DND-41 (cell line): ENCODE data around the gene GARS1.

Source experiments
- ATAC-seq: fragments of 200-7000 bp; cut with Tn5 transposase; 3 replicates; pipeline ENCODE4 v1.9.1; 2021; ENCODE audit warnings: low read depth; ENCODE audit not compliant: insufficient read depth
- DNase-seq: peaks from one replicate; pipeline ENCODE4 v3.0.0-alpha.2; 2020
- H2AFZ ChIP-seq: 2 replicates; pipeline ENCODE4 v1.6.0; 2012; ENCODE audit warnings: low read depth, low read length
- H3K27ac ChIP-seq: 2 replicates; pipeline ENCODE4 v1.5.1; 2012; ENCODE audit warnings: low read length, inconsistent platforms
- H3K27me3 ChIP-seq: fragments of 200-600 bp; sonication (generic); 2 replicates; pipeline ENCODE4 v1.6.0; 2012; ENCODE audit warnings: low read length, mild to moderate bottlenecking, inconsistent platforms; ENCODE audit not compliant: insufficient read depth, poor library complexity
- H3K36me3 ChIP-seq: 2 replicates; pipeline ENCODE4 v1.5.1; 2012; ENCODE audit warnings: low read length, inconsistent platforms; ENCODE audit not compliant: insufficient read depth
- H3K4me1 ChIP-seq: 2 replicates; pipeline ENCODE4 v1.5.1; 2012; ENCODE audit warnings: mild to moderate bottlenecking, low read length; ENCODE audit not compliant: insufficient read depth
- H3K4me2 ChIP-seq: 2 replicates; pipeline ENCODE4 v1.6.0; 2012; ENCODE audit warnings: mild to moderate bottlenecking, moderate library complexity, low read length, inconsistent platforms; ENCODE audit not compliant: insufficient read depth
- H3K4me3 ChIP-seq, 2 experiments: fragments of 200-600 bp in 1 of 2; shearing (Covaris generic) in 1 of 2; 2 replicates each; pipeline ENCODE4 v1.5.1; 2012 to 2016; ENCODE audit warnings: inconsistent platforms in 2 of 2, low read length in 2 of 2, mild to moderate bottlenecking in 2 of 2, low read depth in 1 of 2, moderate library complexity in 1 of 2
- H3K79me2 ChIP-seq: 2 replicates; pipeline ENCODE4 v1.6.0; 2012; ENCODE audit warnings: low read length, inconsistent platforms; ENCODE audit not compliant: insufficient read depth
- H3K9ac ChIP-seq: 2 replicates; pipeline ENCODE4 v1.6.0; 2012; ENCODE audit warnings: low read depth, mild to moderate bottlenecking, inconsistent platforms, low read length, moderate library complexity
- H3K9me3 ChIP-seq: 2 replicates; pipeline ENCODE4 v1.5.1; 2012; ENCODE audit warnings: low read length, moderate library complexity, mild to moderate bottlenecking, inconsistent platforms; ENCODE audit not compliant: insufficient read depth, severe bottlenecking
- H4K20me1 ChIP-seq: 2 replicates; pipeline ENCODE4 v1.6.0; 2012; ENCODE audit warnings: low read length; ENCODE audit not compliant: insufficient read depth
- CTCF ChIP-seq: IDR thresholded peaks from 2 replicates; pipeline ENCODE4 v1.5.1; 2012; ENCODE audit warnings: borderline replicate concordance, low read length, moderate library complexity, mild to moderate bottlenecking; ENCODE audit not compliant: poor library complexity, severe bottlenecking; ENCODE audit errors: extremely low read depth
- EZH2 ChIP-seq: IDR thresholded peaks from 3 replicates; pipeline ENCODE4 v1.6.1; 2012; ENCODE audit warnings: borderline replicate concordance, low read depth, mild to moderate bottlenecking, moderate library complexity, low read length, inconsistent platforms; ENCODE audit not compliant: severe bottlenecking

Gene GARS1

DNA sequence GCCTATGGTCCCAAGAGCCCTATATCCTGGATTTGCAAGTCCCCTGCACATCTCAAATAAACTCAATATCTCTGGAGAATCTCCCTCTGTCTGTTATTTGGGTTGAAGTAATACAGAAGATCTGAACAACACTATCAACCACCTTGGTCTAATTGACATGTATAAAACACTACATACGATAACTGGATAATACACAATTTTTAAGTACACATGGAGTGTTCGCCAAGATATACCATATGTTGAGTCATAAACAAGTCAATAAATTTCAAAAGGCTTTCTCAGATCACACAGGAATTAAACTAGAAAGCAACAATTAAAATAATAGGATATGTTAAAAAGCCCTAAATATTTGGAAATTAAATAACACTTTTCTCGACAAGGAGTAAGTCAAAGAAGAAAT, 5.6 kb upstream of the GARS1 start:
- Histone ChIP-seq H3K4me2 (no peak overlapping the region), H4K20me1 (no peaks in the 10 kb centered on the region), H3K27me3 (no peaks in the 10 kb centered on the region), H3K4me1 (peaks cover 25% of the 10 kb centered on the region), H3K36me3 (peaks cover 31% of the 10 kb centered on the region), H2AFZ (no peak overlapping the region), H3K79me2 (peaks cover 72% of the 10 kb centered on the region), H3K4me3 (no peak overlapping the region), H3K9me3 (no peaks in the 10 kb centered on the region), H3K9ac (no peak overlapping the region), H3K27ac (no peak overlapping the region)
- ATAC-seq (no peak), DNase-seq (no peak)
- TF ChIP-seq EZH2: no peak

- Histone ChIP-seq H3K27me3 (no peaks in the 10 kb centered on the region), H3K79me2 (peaks cover 92% of the 10 kb centered on the region), H4K20me1 (peaks cover 39% of the 10 kb centered on the region), H3K4me2 (peak overlapping the region; percentile 95), H3K4me3 (peak overlapping the region; percentile 70 to 79), H3K36me3 (peaks cover 25% of the 10 kb centered on the region), H3K4me1 (peaks cover 52% of the 10 kb centered on the region), H3K9ac (peak overlapping the region; percentile 96), H2AFZ (peak overlapping the region; percentile 93), H3K9me3 (no peaks in the 10 kb centered on the region), H3K27ac (peak overlapping the region; percentile 95)
- no peak for TF ChIP-seq EZH2
- TF ChIP-seq CTCF: no peak
- peak; percentile 28 for ATAC-seq
- peak; percentile 52 for DNase-seq
Measured at GRCh38 chr7:30594048-30594539, 584 bp upstream of the GARS1 start.

DNA sequence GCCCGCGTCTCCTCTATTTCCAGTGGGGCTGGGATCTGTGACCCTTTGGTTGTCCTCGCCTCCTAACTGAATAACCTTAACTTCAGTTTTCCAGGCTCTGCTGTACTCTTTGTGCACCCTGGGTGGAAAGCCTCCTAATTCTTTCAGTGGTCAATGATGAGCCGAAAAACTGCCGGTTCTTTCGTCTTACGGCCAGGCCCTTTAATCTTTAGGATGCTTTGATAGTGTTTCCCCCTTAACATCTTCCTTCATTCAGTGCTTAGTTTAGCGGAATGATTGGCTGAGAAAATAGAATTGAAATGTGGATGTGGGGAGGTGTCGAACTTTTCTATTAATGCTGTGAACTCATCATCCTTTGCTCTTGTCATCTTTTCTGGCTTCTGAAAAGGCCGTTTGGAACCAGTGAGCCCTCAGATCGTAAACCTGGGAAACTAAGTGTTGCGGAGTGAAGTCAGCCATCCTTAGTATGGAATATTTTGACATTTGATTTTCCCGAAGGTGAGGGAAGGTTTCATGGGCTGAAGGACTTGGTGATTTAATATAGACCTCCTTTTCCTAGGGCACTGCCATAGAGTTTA, 847 bp downstream of the GARS1 start:
- Histone ChIP-seq H3K27ac (peak overlapping the region; percentile 95), H2AFZ (peak overlapping the region; percentile 91), H3K4me2 (peak overlapping the region; percentile 95), H3K79me2 (peaks cover 93% of the 10 kb centered on the region), H3K4me1 (peaks cover 55% of the 10 kb centered on the region), H4K20me1 (peaks cover 50% of the 10 kb centered on the region), H3K4me3 (peak overlapping the region; percentile 70 to 79), H3K9ac (peak overlapping the region; percentile 96), H3K9me3 (no peaks in the 10 kb centered on the region), H3K27me3 (no peaks in the 10 kb centered on the region), H3K36me3 (peaks cover 39% of the 10 kb centered on the region)
- ATAC-seq (no peak), DNase-seq (no peak)
- no peak for TF ChIP-seq CTCF
- TF ChIP-seq EZH2: no peak

- H3K27me3 ChIP-seq: no peaks in the 10 kb centered on the region
- no peak overlapping the region for H2AFZ ChIP-seq
- peak overlapping the region; percentile 70 to 79 for H3K4me3 ChIP-seq
- H3K4me2 ChIP-seq: peak overlapping the region; percentile 95
- H3K4me1 ChIP-seq: peaks cover 55% of the 10 kb centered on the region
- no peaks in the 10 kb centered on the region for H3K9me3 ChIP-seq
- peak overlapping the region; percentile 95 for H3K27ac ChIP-seq
- TF ChIP-seq CTCF (no peak), EZH2 (no peak)
- H3K9ac ChIP-seq: peak overlapping the region; percentile 96
- DNase-seq (peak; percentile 47), ATAC-seq (peak; percentile 35; the same call in 1 of the 3 replicates)
- H3K79me2 ChIP-seq: peaks cover 96% of the 10 kb centered on the region
- H3K36me3 ChIP-seq: peaks cover 44% of the 10 kb centered on the region
- peaks cover 52% of the 10 kb centered on the region for H4K20me1 ChIP-seq
Measured at GRCh38 chr7:30596014-30596641, 1.4 kb downstream of the GARS1 start.
